ENCODE results near the gene SGCD.

The SGCD gene

DNA sequence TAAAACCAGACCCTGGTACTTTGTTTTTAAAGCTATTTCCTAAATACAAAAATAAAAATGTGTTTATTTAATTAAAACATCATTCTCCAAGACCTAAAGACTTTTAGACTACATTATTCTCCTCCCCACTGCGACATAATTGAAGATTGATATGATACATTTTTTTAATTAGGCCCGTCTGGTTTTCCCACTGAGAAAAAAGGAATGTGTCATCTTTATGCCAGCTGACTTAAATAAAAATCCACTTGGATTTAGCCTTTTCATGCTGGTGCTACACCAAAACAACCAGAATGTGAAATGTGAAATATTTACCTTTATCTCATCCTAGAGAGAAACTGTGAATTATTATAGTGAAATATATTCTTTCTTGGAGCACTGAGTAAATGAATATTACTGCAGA lies 367.6 kb downstream of the SGCD start:
- ChIA-PET CTCF (no interaction called here), POLR2A (no interaction called here)
- no CpG with 5 or more reads among the region's 2 CpGs for WGBS (ENCODE audit: insufficient coverage)
- Histone ChIP-seq H3K27me3 (replicated peaks in 2 of 5; ENCODE audit: control insufficient read depth in 4 of 5, insufficient read depth in 5 of 5, low read length in 4 of 5) (peaks cover 0 to 3% (median 0%) of the 10 kb centered on the region in 5 experiments), H3K4me1 (ENCODE audit: control extremely low read depth in 1 of 4, control insufficient read depth in 4 of 4, insufficient read depth in 4 of 4, low read length in 3 of 4) (no peaks in the 10 kb centered on the region), H3K4me3 (ENCODE audit: control insufficient read depth in 1 of 7, extremely low read depth in 1 of 7, insufficient read depth in 4 of 7, low read depth in 2 of 7, low read length in 6 of 7) (no peak overlapping the region), H3K9me3 (ENCODE audit: control extremely low read depth in 1 of 5, control insufficient read depth in 4 of 5, insufficient read depth in 2 of 5, low read depth in 1 of 5, low read length in 4 of 5) (no peaks in the 10 kb centered on the region), H3K27ac (ENCODE audit: insufficient read depth in 1 of 2, low read depth in 1 of 2, low read length in 2 of 2, poor library complexity in 1 of 2, severe bottlenecking in 2 of 2) (no peak overlapping the region), H3K36me3 (ENCODE audit: control insufficient read depth in 4 of 4, insufficient read depth in 4 of 4, low read length in 3 of 4) (no peaks in the 10 kb centered on the region)
- no peak for DNase-seq

DNA sequence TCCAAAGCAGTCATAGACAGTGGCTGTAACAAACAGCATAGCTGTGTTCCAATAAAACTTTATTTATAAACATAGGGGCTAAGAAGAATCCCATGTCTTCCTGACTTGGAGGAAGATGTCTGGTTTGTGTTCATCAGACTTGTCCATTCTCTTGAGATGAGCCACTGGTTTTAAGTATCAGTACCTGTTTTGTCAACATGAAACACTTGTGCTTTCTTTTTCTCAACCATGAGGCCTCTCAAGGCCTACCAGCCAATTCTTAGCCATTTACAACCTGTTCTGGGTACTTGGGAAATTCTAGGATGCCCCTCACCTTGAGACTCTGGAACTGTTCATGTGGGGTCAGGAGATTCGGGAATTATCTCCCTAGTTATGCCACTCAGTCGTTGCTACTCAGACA lies 368.8 kb downstream of the SGCD start:
- H3K36me3 ChIP-seq (ENCODE audit: control insufficient read depth in 4 of 4, insufficient read depth in 4 of 4, low read length in 3 of 4), result no peaks in the 10 kb centered on the region
- H3K27ac ChIP-seq (ENCODE audit: insufficient read depth in 1 of 2, low read depth in 1 of 2, low read length in 2 of 2, poor library complexity in 1 of 2, severe bottlenecking in 2 of 2), result no peak overlapping the region
- no peak overlapping the region for H3K4me3 ChIP-seq (ENCODE audit: control insufficient read depth in 1 of 7, extremely low read depth in 1 of 7, insufficient read depth in 4 of 7, low read depth in 2 of 7, low read length in 6 of 7)
- DNase-seq, result no peak
- CTCF ChIA-PET, result no interaction called here
- no peaks in the 10 kb centered on the region for H3K9me3 ChIP-seq (ENCODE audit: control extremely low read depth in 1 of 5, control insufficient read depth in 4 of 5, insufficient read depth in 2 of 5, low read depth in 1 of 5, low read length in 4 of 5)
- POLR2A ChIA-PET, result no interaction called here
- 100% methylated on average over 2 of the region's 2 CpGs for WGBS (ENCODE audit: insufficient coverage)
- no peaks in the 10 kb centered on the region for H3K4me1 ChIP-seq (ENCODE audit: control extremely low read depth in 1 of 4, control insufficient read depth in 4 of 4, insufficient read depth in 4 of 4, low read length in 3 of 4)
- peaks cover 0 to 3% (median 0%) of the 10 kb centered on the region in 5 experiments for H3K27me3 ChIP-seq (replicated peaks in 2 of 5; ENCODE audit: control insufficient read depth in 4 of 5, insufficient read depth in 5 of 5, low read length in 4 of 5)

DNA sequence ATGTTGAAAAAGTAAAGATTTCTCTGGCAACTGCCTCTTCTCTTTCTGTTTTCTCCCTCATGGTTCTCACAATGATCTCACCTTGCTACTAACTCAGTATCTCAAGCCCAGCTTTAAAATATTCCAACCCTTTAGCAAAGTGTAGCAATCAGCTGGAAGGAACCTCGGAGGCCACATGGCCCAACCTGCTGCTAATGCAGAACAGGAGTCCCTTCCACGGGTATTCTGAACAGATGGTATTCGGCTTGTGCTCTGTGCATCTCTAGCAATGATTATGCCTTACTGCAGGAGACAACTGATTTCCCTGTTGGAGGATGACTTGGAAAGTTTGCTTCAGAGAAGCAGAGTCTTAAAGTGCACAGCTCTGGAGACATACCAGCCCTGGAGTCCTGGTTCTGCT lies 371.4 kb downstream of the SGCD start:
- CTCF ChIA-PET, result no interaction called here
- 36% methylated on average over 2 of the region's 3 CpGs for WGBS (ENCODE audit: insufficient coverage)
- H3K27ac ChIP-seq (ENCODE audit: insufficient read depth in 1 of 2, low read depth in 1 of 2, low read length in 2 of 2, poor library complexity in 1 of 2, severe bottlenecking in 2 of 2), result no peak overlapping the region
- no peak for DNase-seq
- H3K4me3 ChIP-seq (ENCODE audit: control insufficient read depth in 1 of 7, extremely low read depth in 1 of 7, insufficient read depth in 4 of 7, low read depth in 2 of 7, low read length in 6 of 7), result no peak overlapping the region
- no peaks in the 10 kb centered on the region for H3K27me3 ChIP-seq (replicated peaks in 2 of 5; ENCODE audit: control insufficient read depth in 4 of 5, insufficient read depth in 5 of 5, low read length in 4 of 5)
- no peaks in the 10 kb centered on the region for H3K4me1 ChIP-seq (ENCODE audit: control extremely low read depth in 1 of 4, control insufficient read depth in 4 of 4, insufficient read depth in 4 of 4, low read length in 3 of 4)
- no peaks in the 10 kb centered on the region for H3K9me3 ChIP-seq (ENCODE audit: control extremely low read depth in 1 of 5, control insufficient read depth in 4 of 5, insufficient read depth in 2 of 5, low read depth in 1 of 5, low read length in 4 of 5)
- H3K36me3 ChIP-seq (ENCODE audit: control insufficient read depth in 4 of 4, insufficient read depth in 4 of 4, low read length in 3 of 4), result no peaks in the 10 kb centered on the region
- POLR2A ChIA-PET, result no interaction called here

DNA sequence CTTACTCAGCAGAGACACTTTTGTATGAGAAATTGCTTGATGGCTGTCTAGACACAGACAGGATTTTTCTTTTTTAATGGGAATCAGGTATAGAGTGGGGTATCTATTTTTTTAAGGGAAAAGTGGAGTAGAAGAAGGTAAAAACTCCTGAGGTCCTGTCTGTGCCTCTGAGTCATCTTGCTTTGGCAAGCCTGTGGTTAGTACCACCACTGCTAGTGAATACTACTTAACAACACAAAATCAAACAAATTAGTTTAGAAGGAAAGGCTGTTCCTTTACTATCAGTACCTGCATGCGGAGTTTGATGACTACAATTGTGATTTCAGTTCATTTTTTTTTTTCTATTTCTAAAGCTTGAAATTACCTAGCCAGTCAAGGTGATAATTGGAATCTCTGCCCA lies 372.2 kb downstream of the SGCD start:
- Histone ChIP-seq H3K9me3 (ENCODE audit: control extremely low read depth in 1 of 5, control insufficient read depth in 4 of 5, insufficient read depth in 2 of 5, low read depth in 1 of 5, low read length in 4 of 5) (no peaks in the 10 kb centered on the region), H3K36me3 (ENCODE audit: control insufficient read depth in 4 of 4, insufficient read depth in 4 of 4, low read length in 3 of 4) (no peaks in the 10 kb centered on the region), H3K27me3 (replicated peaks in 2 of 5; ENCODE audit: control insufficient read depth in 4 of 5, insufficient read depth in 5 of 5, low read length in 4 of 5) (no peaks in the 10 kb centered on the region), H3K4me3 (ENCODE audit: control insufficient read depth in 1 of 7, extremely low read depth in 1 of 7, insufficient read depth in 4 of 7, low read depth in 2 of 7, low read length in 6 of 7) (no peak overlapping the region), H3K4me1 (ENCODE audit: control extremely low read depth in 1 of 4, control insufficient read depth in 4 of 4, insufficient read depth in 4 of 4, low read length in 3 of 4) (no peaks in the 10 kb centered on the region), H3K27ac (ENCODE audit: insufficient read depth in 1 of 2, low read depth in 1 of 2, low read length in 2 of 2, poor library complexity in 1 of 2, severe bottlenecking in 2 of 2) (no peak overlapping the region)
- ChIA-PET POLR2A (no interaction called here), CTCF (no interaction called here)
- DNase-seq, result no peak
- WGBS (ENCODE audit: insufficient coverage), result no CpG with 5 or more reads among the region's 1 CpG

DNA sequence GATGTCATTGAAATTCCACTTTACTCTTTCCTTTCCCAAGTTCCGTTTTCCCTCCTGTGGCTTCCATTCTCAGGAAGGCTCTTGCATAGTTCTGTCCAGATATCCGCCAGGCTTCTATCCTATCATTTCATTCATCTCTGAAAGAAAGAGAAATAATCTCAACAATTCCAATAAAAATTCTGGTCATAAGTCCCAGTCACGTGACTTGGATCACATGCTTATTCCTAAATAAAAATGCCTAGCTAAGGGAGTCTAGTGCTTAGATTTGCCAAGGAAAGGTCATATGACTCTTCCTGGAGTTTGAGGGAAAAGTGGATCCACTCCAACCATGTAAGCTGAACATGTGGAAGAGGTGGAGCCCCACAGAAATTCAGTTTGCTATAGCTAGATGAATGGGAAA lies 377.2 kb downstream of the SGCD start:
- H3K4me3 ChIP-seq (ENCODE audit: control insufficient read depth in 1 of 7, extremely low read depth in 1 of 7, insufficient read depth in 4 of 7, low read depth in 2 of 7, low read length in 6 of 7), result no peak overlapping the region
- H3K9me3 ChIP-seq (ENCODE audit: control extremely low read depth in 1 of 5, control insufficient read depth in 4 of 5, insufficient read depth in 2 of 5, low read depth in 1 of 5, low read length in 4 of 5), result no peaks in the 10 kb centered on the region
- POLR2A ChIA-PET, result no interaction called here
- H3K36me3 ChIP-seq (ENCODE audit: control insufficient read depth in 4 of 4, insufficient read depth in 4 of 4, low read length in 3 of 4), result no peaks in the 10 kb centered on the region
- DNase-seq, result no peak
- no peaks in the 10 kb centered on the region for H3K4me1 ChIP-seq (ENCODE audit: control extremely low read depth in 1 of 4, control insufficient read depth in 4 of 4, insufficient read depth in 4 of 4, low read length in 3 of 4)
- no peak overlapping the region for H3K27ac ChIP-seq (ENCODE audit: insufficient read depth in 1 of 2, low read depth in 1 of 2, low read length in 2 of 2, poor library complexity in 1 of 2, severe bottlenecking in 2 of 2)
- CTCF ChIA-PET, result interaction anchor here (1.1 kb wide), 1 partner anchor 10 kb away, joined by 3 read pairs; no protein-coding TSS in a partner anchor
- WGBS (ENCODE audit: insufficient coverage), result 90% methylated on average over 2 of the region's 3 CpGs
- H3K27me3 ChIP-seq (replicated peaks in 2 of 5; ENCODE audit: control insufficient read depth in 4 of 5, insufficient read depth in 5 of 5, low read length in 4 of 5), result no peaks in the 10 kb centered on the region

DNA sequence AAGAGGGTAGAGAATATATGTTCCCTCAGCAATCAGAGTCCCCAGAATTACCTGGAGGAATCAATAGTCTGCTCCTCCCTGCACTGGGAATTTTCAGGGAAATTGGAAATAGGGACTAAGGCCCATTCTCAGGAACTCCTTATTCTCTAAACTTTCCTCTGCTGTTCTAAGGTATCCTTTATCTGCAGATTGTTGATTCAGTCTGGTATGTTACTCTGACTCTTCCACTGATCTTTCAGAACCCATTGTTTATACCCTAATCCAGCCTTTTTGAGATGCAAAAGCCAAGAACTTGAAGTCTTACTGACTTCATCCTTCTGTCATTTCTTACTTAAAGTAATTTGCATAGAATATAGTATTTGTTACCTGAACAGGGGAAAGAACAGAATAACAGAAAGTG lies 379.7 kb downstream of the SGCD start:
- H3K9me3 ChIP-seq (ENCODE audit: control extremely low read depth in 1 of 5, control insufficient read depth in 4 of 5, insufficient read depth in 2 of 5, low read depth in 1 of 5, low read length in 4 of 5), result no peaks in the 10 kb centered on the region
- no peaks in the 10 kb centered on the region for H3K27me3 ChIP-seq (replicated peaks in 2 of 5; ENCODE audit: control insufficient read depth in 4 of 5, insufficient read depth in 5 of 5, low read length in 4 of 5)
- no peak overlapping the region for H3K4me3 ChIP-seq (ENCODE audit: control insufficient read depth in 1 of 7, extremely low read depth in 1 of 7, insufficient read depth in 4 of 7, low read depth in 2 of 7, low read length in 6 of 7)
- H3K27ac ChIP-seq (ENCODE audit: insufficient read depth in 1 of 2, low read depth in 1 of 2, low read length in 2 of 2, poor library complexity in 1 of 2, severe bottlenecking in 2 of 2), result no peak overlapping the region
- no peak for DNase-seq
- H3K4me1 ChIP-seq (ENCODE audit: control extremely low read depth in 1 of 4, control insufficient read depth in 4 of 4, insufficient read depth in 4 of 4, low read length in 3 of 4), result no peaks in the 10 kb centered on the region
- no peaks in the 10 kb centered on the region for H3K36me3 ChIP-seq (ENCODE audit: control insufficient read depth in 4 of 4, insufficient read depth in 4 of 4, low read length in 3 of 4)
- CTCF ChIA-PET, result no interaction called here
- POLR2A ChIA-PET, result no interaction called here

DNA sequence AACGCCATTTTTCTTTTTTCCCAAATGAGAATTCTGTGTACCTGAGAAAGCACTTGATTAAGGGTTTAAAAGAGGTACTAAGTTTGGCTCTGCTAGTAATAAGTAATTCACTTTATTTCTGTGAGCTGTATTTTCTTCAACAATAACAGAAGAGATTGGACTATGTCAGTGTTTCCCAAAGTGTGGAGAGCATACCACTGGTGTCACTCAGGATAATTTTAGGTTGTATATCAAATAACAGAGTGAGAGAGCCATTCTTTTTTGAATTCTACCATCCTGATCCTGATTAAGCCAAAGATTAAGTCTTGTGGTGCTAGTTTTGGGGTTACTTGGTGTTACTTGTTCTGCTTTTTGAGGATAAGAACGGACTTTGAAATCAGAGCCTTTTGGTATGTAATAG lies 380.8 kb downstream of the SGCD start:
- no peaks in the 10 kb centered on the region for H3K36me3 ChIP-seq (ENCODE audit: control insufficient read depth in 4 of 4, insufficient read depth in 4 of 4, low read length in 3 of 4)
- 80% methylated on average over 1 of the region's 2 CpGs for WGBS (ENCODE audit: insufficient coverage)
- no peak overlapping the region for H3K27ac ChIP-seq (ENCODE audit: insufficient read depth in 1 of 2, low read depth in 1 of 2, low read length in 2 of 2, poor library complexity in 1 of 2, severe bottlenecking in 2 of 2)
- H3K27me3 ChIP-seq (replicated peaks in 2 of 5; ENCODE audit: control insufficient read depth in 4 of 5, insufficient read depth in 5 of 5, low read length in 4 of 5), result no peaks in the 10 kb centered on the region
- no peaks in the 10 kb centered on the region for H3K9me3 ChIP-seq (ENCODE audit: control extremely low read depth in 1 of 5, control insufficient read depth in 4 of 5, insufficient read depth in 2 of 5, low read depth in 1 of 5, low read length in 4 of 5)
- CTCF ChIA-PET, result no interaction called here
- POLR2A ChIA-PET, result no interaction called here
- no peaks in the 10 kb centered on the region for H3K4me1 ChIP-seq (ENCODE audit: control extremely low read depth in 1 of 4, control insufficient read depth in 4 of 4, insufficient read depth in 4 of 4, low read length in 3 of 4)
- no peak for DNase-seq
- H3K4me3 ChIP-seq (ENCODE audit: control insufficient read depth in 1 of 7, extremely low read depth in 1 of 7, insufficient read depth in 4 of 7, low read depth in 2 of 7, low read length in 6 of 7), result no peak overlapping the region

DNA sequence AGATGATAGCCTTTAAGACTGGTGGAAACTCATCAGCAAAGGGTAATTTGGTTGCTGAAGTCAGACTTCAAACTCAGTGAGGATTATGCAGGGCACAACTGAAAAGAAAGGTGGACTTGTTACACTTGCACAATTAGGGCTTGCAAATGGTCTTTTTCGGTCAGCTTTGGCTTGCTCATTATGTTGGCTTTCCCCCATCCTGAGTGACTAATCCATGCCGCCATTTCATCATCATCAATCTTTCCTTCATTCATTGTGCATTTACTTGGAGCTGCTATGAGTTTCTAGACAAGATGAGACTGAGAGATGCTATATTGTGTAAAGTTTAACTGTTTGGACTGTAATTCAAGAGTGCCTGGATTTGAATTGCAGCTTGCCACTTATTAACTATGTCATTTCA lies 388.3 kb downstream of the SGCD start:
- H3K36me3 ChIP-seq (ENCODE audit: control insufficient read depth in 4 of 4, insufficient read depth in 4 of 4, low read length in 3 of 4), result no peaks in the 10 kb centered on the region
- H3K4me1 ChIP-seq (ENCODE audit: control extremely low read depth in 1 of 4, control insufficient read depth in 4 of 4, insufficient read depth in 4 of 4, low read length in 3 of 4), result no peaks in the 10 kb centered on the region
- peaks cover 0 to 2% (median 0%) of the 10 kb centered on the region in 5 experiments for H3K27me3 ChIP-seq (replicated peaks in 2 of 5; ENCODE audit: control insufficient read depth in 4 of 5, insufficient read depth in 5 of 5, low read length in 4 of 5)
- no peak for DNase-seq
- no peak overlapping the region for H3K27ac ChIP-seq (ENCODE audit: insufficient read depth in 1 of 2, low read depth in 1 of 2, low read length in 2 of 2, poor library complexity in 1 of 2, severe bottlenecking in 2 of 2)
- WGBS (ENCODE audit: insufficient coverage), result no CpG with 5 or more reads among the region's 2 CpGs
- ChIA-PET CTCF (no interaction called here), POLR2A (no interaction called here)
- H3K4me3 ChIP-seq (ENCODE audit: control insufficient read depth in 1 of 7, extremely low read depth in 1 of 7, insufficient read depth in 4 of 7, low read depth in 2 of 7, low read length in 6 of 7), result no peak overlapping the region
- no peaks in the 10 kb centered on the region for H3K9me3 ChIP-seq (ENCODE audit: control extremely low read depth in 1 of 5, control insufficient read depth in 4 of 5, insufficient read depth in 2 of 5, low read depth in 1 of 5, low read length in 4 of 5)

Data from common myeloid progenitor, CD34-positive (primary cell).